GM06990 (cell line): ENCODE data around the gene C1RL.
A peak's percentile ranks its signal among the peaks of the same experiment; 100 is the strongest.

Experiments used
- DNase-seq: peaks from one replicate; pipeline ENCODE4 v3.0.0-alpha.2; 2011; ENCODE audit not compliant: insufficient read length; ENCODE audit errors: extremely low read depth
- H3K27me3 ChIP-seq: replicated peaks from 2 replicates; pipeline ENCODE4 v1.6.0; 2011; ENCODE audit warnings: low read length; ENCODE audit not compliant: control insufficient read depth, insufficient read depth
- H3K36me3 ChIP-seq: 2 replicates; pipeline ENCODE4 v1.5.1; 2011; ENCODE audit warnings: low read length; ENCODE audit not compliant: control insufficient read depth, insufficient read depth
- H3K4me3 ChIP-seq: replicated peaks from 2 replicates; pipeline ENCODE4 v1.5.1; 2011; ENCODE audit warnings: low read depth, mild to moderate bottlenecking, control low read depth, low read length
- TF ChIP-seq, protein P1 (sequence below): IDR thresholded peaks from 2 replicates; pipeline ENCODE4 v1.5.1; 2011; ENCODE audit warnings: low read length, control low read depth, mild to moderate bottlenecking, inconsistent platforms; ENCODE audit not compliant: insufficient read depth, poor library complexity, severe bottlenecking

The C1RL gene

DNA sequence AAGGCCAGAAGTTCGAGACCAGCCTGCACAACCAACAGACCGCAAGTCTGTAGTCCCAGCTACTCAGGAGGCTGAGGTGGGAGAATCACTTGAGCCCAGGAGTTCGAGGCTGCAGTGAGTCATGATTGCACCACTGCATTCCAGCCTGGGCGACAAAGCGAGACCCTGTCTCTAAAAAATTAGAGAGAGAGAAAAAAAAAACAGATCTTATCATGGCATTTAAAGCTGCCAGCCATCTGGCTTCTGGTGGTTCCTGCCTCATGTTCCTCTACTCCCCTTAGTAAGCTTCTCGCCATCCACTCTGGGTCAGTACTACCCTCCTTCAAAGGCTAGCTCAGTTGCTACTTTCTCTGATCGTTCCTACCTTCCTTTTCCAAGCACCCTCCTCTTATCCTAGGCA, 37.2 kb upstream of the C1RL start:
- H3K36me3 ChIP-seq, result peaks cover 22% of the 10 kb centered on the region

DNA sequence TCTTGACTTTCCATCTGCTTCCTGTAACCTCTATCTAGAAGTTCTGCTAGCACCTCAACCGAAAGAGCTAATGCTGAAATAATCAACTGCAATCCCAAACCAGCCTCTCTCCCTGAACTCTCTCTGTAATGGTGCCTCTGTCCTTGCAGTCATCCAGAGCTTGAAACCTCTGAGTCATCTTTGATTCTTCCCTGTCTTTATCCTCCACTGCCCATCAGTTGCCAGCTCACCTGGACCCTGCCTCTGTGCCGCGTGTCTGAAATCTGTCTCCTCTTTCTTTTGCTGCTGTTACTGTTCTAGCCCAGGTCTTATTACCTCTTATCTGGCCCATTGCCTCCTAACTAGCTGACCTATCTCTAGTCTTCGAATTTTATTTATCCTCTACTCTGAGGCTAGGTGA, 36.7 kb upstream of the C1RL start:
- TF ChIP-seq, protein P1, sequence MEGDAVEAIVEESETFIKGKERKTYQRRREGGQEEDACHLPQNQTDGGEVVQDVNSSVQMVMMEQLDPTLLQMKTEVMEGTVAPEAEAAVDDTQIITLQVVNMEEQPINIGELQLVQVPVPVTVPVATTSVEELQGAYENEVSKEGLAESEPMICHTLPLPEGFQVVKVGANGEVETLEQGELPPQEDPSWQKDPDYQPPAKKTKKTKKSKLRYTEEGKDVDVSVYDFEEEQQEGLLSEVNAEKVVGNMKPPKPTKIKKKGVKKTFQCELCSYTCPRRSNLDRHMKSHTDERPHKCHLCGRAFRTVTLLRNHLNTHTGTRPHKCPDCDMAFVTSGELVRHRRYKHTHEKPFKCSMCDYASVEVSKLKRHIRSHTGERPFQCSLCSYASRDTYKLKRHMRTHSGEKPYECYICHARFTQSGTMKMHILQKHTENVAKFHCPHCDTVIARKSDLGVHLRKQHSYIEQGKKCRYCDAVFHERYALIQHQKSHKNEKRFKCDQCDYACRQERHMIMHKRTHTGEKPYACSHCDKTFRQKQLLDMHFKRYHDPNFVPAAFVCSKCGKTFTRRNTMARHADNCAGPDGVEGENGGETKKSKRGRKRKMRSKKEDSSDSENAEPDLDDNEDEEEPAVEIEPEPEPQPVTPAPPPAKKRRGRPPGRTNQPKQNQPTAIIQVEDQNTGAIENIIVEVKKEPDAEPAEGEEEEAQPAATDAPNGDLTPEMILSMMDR, result no peak
- Histone ChIP-seq H3K4me3 (no peak overlapping the region), H3K27me3 (no peaks in the 10 kb centered on the region), H3K36me3 (peaks cover 21% of the 10 kb centered on the region)
- no peak for DNase-seq

More for the DNA sequence above, 37.2 kb upstream of the C1RL start:
- Histone ChIP-seq H3K27me3 (no peaks in the 10 kb centered on the region), H3K4me3 (no peak overlapping the region)
- no peak for DNase-seq
- TF ChIP-seq, protein P1, result no peak

DNA sequence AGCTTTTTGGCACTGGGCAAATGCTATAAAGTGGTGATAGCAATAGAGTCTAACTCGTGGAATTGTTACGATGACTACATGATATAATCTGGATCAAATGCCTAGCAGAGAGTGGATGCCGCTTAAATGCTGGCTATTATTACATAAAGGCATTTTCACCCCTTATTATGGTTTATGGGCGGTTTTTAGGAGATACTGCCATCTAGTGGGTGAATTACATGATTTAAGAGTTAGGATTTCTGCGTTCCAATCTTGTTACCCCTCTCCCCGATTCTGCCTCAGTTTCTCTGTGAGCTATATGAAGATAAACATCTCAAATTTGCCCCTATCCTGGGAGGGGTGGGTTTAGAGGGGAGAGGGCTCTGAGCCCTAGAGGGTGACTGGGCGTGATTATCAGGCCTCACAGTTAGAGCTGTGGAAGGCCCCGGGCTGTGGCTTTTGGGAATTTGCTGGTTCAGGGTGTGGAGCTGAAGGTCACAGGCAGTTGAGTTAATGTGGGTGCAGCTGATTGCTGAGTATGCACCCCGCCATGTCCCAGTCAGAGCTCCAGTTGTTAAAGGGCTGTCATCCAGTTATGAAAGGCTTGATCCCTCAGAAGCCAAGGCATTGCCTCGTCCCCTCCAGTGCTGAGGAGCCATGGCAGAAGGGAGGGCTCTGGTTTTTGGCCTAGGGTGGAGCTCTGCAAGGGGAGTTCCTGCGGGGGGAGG, 35.6 kb upstream of the C1RL start:
- H3K27me3 ChIP-seq, result no peaks in the 10 kb centered on the region
- DNase-seq, result no peak
- no peak overlapping the region for H3K4me3 ChIP-seq
- H3K36me3 ChIP-seq, result peaks cover 14% of the 10 kb centered on the region
- TF ChIP-seq, protein P1, result peak; percentile 53

DNA sequence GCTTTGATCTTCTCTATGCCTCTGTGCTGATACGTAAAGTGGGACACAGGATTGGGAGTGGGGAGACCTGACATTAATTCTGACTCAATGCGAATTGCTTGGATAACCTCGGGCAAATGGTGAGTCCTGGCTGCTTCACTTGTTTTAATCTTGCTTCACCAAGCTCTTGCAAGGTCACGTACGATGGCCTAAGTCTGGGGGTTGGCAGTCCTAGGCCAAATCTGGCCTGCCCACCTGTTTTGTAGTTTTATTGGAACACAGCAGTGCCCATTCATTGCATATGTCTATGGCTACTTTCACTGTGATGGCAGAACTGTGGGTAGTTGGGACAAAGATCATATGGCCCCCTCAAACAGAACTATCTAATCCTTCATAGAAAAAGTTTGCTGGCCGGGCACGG, 34.5 kb upstream of the C1RL start:
- Histone ChIP-seq H3K36me3 (peaks cover 13% of the 10 kb centered on the region), H3K4me3 (no peak overlapping the region), H3K27me3 (no peaks in the 10 kb centered on the region)
- no peak for DNase-seq
- TF ChIP-seq, protein P1, result no peak

DNA sequence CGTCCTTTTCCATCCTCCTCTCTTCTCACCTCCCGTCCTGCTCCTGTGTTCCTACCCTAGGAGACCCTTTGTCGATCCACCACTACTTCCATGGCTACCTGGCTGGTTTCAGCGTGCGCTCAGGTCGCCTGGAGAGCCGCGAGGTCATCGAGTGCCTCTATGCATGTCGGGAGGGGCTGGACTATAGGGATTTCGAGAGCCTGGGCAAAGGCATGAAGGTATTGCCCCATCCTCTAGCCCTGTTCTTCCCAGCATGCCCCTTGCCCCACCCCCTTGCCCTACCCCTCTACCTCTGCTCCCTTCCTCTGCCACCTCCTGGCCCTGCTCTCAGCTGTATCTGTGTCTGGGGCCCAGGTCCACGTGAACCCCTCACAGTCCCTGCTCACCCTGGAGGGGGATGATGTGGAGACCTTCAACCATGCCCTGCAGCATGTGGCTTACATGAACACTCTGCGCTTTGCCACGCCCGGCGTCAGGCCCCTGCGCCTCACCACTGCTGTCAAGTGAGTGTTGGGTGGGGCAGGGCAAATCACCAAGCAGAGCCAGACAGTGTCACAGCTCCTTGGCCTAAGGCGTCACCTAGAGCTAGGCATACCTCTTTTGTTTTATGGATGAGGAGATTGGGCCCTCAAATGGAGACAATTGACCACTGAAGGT, 33.9 kb upstream of the C1RL start:
- Histone ChIP-seq H3K27me3 (no peaks in the 10 kb centered on the region), H3K36me3 (peaks cover 13% of the 10 kb centered on the region), H3K4me3 (no peak overlapping the region)
- DNase-seq, result no peak
- TF ChIP-seq, protein P1, result no peak
